Coronary artery (tissue), 2 donors: ENCODE measurements around the gene ITIH2.
A peak's percentile ranks its signal among the peaks of the same experiment; 100 is the strongest.

Source experiments
- DNase-seq: peaks from one replicate; pipeline ENCODE4 v3.0.0-alpha.2; 2017; ENCODE audit warnings: low spot score
- H3K27ac ChIP-seq, 2 donors: fragments of 200-600 bp; sonication (generic); one replicate each; pipeline ENCODE4 v1.5.1; 2016 to 2019
- H3K4me3 ChIP-seq: fragments of 200-600 bp; sonication (generic); 2 replicates; pipeline ENCODE4 v1.5.1; 2016; ENCODE audit warnings: mild to moderate bottlenecking, moderate library complexity
- CTCF ChIP-seq: fragments of 200-600 bp; sonication (generic); IDR thresholded peaks from one replicate; pipeline ENCODE4 v1.5.1; 2019; ENCODE audit warnings: antibody characterized with exemption

The ITIH2 gene

GRCh38 chr10:7797582-7797981 lies 94.5 kb downstream of the ITIH2 start:
- DNase-seq, result no peak
- no peak for TF ChIP-seq CTCF
- Histone ChIP-seq H3K27ac (peak overlapping the region in 1 of 2 donors; percentile 15), H3K4me3 (no peak overlapping the region)
